ENCODE measurements around the gene OSBPL5. TPM values are rescaled to one million over a fixed set of nuclear protein-coding genes. Genes with fewer than 3 reads are reported as not detected.

The OSBPL5 gene
- total and polyA plus RNA-seq, 2 of the 4 experiments (the other 2 are of a cell fraction): 14.9 to 22.3 TPM

DNA sequence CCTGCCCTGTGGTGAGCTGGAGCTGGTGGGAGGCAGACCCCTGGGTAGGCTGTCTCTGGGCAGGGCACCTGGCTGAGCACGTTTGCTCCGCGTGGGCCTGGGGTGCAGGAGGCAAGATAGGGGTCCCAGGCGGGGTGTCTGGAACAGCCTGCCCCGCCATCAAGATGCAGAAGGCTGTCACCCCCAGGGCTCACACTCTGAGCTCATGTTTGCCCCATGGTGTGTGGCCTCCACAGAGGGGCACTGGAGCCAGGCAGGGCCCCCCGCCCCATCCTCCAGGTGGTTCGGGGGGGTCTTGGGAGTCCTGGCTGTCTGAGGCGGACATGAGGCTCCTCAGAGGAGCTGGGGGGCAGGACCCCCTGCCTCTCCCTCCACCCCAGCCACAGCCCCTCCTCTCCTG lies 79.0 kb downstream of the OSBPL5 start:
- Histone ChIP-seq H2BK5ac (ENCODE audit: low read depth, low read length, poor library complexity, severe bottlenecking) (no peak overlapping the region), H3K36me3 (ENCODE audit: control insufficient read depth, insufficient read depth, low read length) (peaks cover 17% of the 10 kb centered on the region; the same call in 1 of the 2 replicates), H3K4me3 (ENCODE audit: insufficient read depth, low read depth, low read length) (no peak overlapping the region), H4K91ac (ENCODE audit: insufficient read depth, low read depth, low read length) (no peak overlapping the region), H3K56ac (ENCODE audit: extremely low read depth, insufficient read depth, low read length) (no peak overlapping the region), H4K5ac (ENCODE audit: low read depth, low read length) (no peak overlapping the region), H2BK15ac (ENCODE audit: low read depth, low read length) (no peak overlapping the region), H3K9ac (ENCODE audit: low read depth, low read length) (no peak overlapping the region), H4K20me1 (ENCODE audit: insufficient read depth, low read length) (no peaks in the 10 kb centered on the region; the same call in 1 of the 2 replicates), H2BK20ac (ENCODE audit: low read depth, low read length) (no peak overlapping the region), H2AK9ac (replicated peaks; ENCODE audit: low read depth, low read length, poor library complexity) (no peak overlapping the region), H3K14ac (replicated peaks; ENCODE audit: low read depth, low read length) (no peak overlapping the region), H3K27ac (ENCODE audit: insufficient read depth, low read length) (no peak overlapping the region), H2AK5ac (ENCODE audit: low read depth, low read length) (no peak overlapping the region), H3K9me3 (ENCODE audit: control insufficient read depth, insufficient read depth, low read length) (no peaks in the 10 kb centered on the region), H3K23ac (ENCODE audit: low read depth, low read length) (no peak overlapping the region), H2AFZ (replicated peaks; ENCODE audit: low read length, poor library complexity) (no peak overlapping the region), H3K79me1 (ENCODE audit: low read depth in 1 of 2, low read length in 2 of 2) (no peaks in the 10 kb centered on the region), H3K4ac (ENCODE audit: low read depth, low read length) (no peak overlapping the region), H3K18ac (ENCODE audit: low read depth, low read length) (no peak overlapping the region), H3K4me1 (ENCODE audit: control insufficient read depth, insufficient read depth, low read length) (no peaks in the 10 kb centered on the region), H3K27me3 (ENCODE audit: control insufficient read depth, insufficient read depth, low read length) (0 out of 2 replicates have a peak, but pooled peaks cover 1% of the 10 kb centered on the region), H3K9me1 (ENCODE audit: insufficient read depth, low read length) (no peaks in the 10 kb centered on the region), H2BK120ac (ENCODE audit: low read depth, low read length) (no peak overlapping the region), H4K8ac (ENCODE audit: low read depth in 2 of 2, low read length in 2 of 2) (no peak overlapping the region), H3K4me2 (ENCODE audit: low read depth, low read length) (no peak overlapping the region)
- in situ Hi-C loops (cut with MboI; ENCODE audit: low sequenced_read_pairs): no loop called here
- ChIA-PET POLR2A (ENCODE audit: unreplicated experiment) (no interaction called here), CTCF (no interaction called here)
- no peak for ATAC-seq (ENCODE audit: low read depth)
- no CpG with 5 or more reads among the region's 8 CpGs for WGBS, 2 experiments (ENCODE audit: extremely low coverage in 2 of 2, insufficient read length in 1 of 2)
- TF ChIP-seq, protein P1, sequence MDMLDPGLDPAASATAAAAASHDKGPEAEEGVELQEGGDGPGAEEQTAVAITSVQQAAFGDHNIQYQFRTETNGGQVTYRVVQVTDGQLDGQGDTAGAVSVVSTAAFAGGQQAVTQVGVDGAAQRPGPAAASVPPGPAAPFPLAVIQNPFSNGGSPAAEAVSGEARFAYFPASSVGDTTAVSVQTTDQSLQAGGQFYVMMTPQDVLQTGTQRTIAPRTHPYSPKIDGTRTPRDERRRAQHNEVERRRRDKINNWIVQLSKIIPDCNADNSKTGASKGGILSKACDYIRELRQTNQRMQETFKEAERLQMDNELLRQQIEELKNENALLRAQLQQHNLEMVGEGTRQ (IDR thresholded peaks at IDR 0.05; ENCODE audit: low read depth, low read length): no peak
- no peak for TF ChIP-seq SMC3 (IDR thresholded peaks at IDR 0.05; ENCODE audit: low read depth, low read length)
- no peak for TF ChIP-seq RCOR1 (IDR thresholded peaks at IDR 0.05; ENCODE audit: insufficient replicate concordance, low read length)
- TF ChIP-seq, protein P2, sequence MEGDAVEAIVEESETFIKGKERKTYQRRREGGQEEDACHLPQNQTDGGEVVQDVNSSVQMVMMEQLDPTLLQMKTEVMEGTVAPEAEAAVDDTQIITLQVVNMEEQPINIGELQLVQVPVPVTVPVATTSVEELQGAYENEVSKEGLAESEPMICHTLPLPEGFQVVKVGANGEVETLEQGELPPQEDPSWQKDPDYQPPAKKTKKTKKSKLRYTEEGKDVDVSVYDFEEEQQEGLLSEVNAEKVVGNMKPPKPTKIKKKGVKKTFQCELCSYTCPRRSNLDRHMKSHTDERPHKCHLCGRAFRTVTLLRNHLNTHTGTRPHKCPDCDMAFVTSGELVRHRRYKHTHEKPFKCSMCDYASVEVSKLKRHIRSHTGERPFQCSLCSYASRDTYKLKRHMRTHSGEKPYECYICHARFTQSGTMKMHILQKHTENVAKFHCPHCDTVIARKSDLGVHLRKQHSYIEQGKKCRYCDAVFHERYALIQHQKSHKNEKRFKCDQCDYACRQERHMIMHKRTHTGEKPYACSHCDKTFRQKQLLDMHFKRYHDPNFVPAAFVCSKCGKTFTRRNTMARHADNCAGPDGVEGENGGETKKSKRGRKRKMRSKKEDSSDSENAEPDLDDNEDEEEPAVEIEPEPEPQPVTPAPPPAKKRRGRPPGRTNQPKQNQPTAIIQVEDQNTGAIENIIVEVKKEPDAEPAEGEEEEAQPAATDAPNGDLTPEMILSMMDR (conservative IDR thresholded peaks at IDR 0.05; ENCODE audit: low read depth, low read length): no peak
- no peak for TF ChIP-seq MXI1 (IDR thresholded peaks at IDR 0.05; ENCODE audit: borderline replicate concordance, low read depth, low read length)
- no peak for TF ChIP-seq RFX5 (IDR thresholded peaks at IDR 0.05; ENCODE audit: low read depth, low read length)
- no peak for DNase-seq
- intact Hi-C loops (cut with micrococcal nuclease): no loop called here
- dilution Hi-C loops (cut with HindIII; ENCODE audit: low sequenced_read_pairs, unreplicated experiment): no loop called here
- no TSS peak for BruUV-seq (replicated peaks)

All from IMR-90 (cell line).